Chondrocyte (in vitro differentiated cells): ENCODE results near the gene MSLN. TPM values are rescaled to one million over a fixed set of nuclear protein-coding genes. Genes with fewer than 3 reads are reported as not detected.

ENCODE experiments used
- DNase-seq: peaks from one replicate; pipeline ENCODE4 v3.0.0; 2021; ENCODE audit warnings: mixed read lengths, low spot score
- H3K27ac Mint-ChIP-seq: one replicate; pipeline ENCODE4 v1.8.0; 2021; ENCODE audit warnings: mild to moderate bottlenecking, moderate library complexity, mixed read lengths; ENCODE audit not compliant: unreplicated experiment
- H3K27me3 Mint-ChIP-seq: 2 replicates; pipeline ENCODE4 v1.8.0; 2021; ENCODE audit warnings: low read depth, mixed read lengths
- H3K36me3 Mint-ChIP-seq: 2 replicates; pipeline ENCODE4 v1.8.0; 2021; ENCODE audit warnings: low read depth, mixed read lengths
- H3K4me1 Mint-ChIP-seq: 2 replicates; pipeline ENCODE4 v1.8.0; 2021; ENCODE audit warnings: low read depth, mild to moderate bottlenecking, mixed read lengths
- H3K4me3 Mint-ChIP-seq: one replicate; pipeline ENCODE4 v1.8.0; 2021; ENCODE audit warnings: mild to moderate bottlenecking, moderate library complexity, mixed read lengths; ENCODE audit not compliant: unreplicated experiment
- H3K9me3 Mint-ChIP-seq: 2 replicates; pipeline ENCODE4 v1.8.0; 2021; ENCODE audit warnings: low read depth, mixed read lengths
- total RNA-seq: library from RNA; stranded (reverse); gene quantifications from 3 replicates; pipeline ENCODE4 v1.2.1, GENCODE V29; 2021
- TF ChIP-seq, protein P1 (sequence below): fragments of 200-600 bp; sonication (generic); IDR thresholded peaks from 2 replicates; pipeline ENCODE4 v1.5.0; 2021; ENCODE audit warnings: antibody characterized with exemption, mild to moderate bottlenecking, moderate library complexity

Gene MSLN
- total RNA-seq, 1 donor from 2014 or later, result not detected

DNA sequence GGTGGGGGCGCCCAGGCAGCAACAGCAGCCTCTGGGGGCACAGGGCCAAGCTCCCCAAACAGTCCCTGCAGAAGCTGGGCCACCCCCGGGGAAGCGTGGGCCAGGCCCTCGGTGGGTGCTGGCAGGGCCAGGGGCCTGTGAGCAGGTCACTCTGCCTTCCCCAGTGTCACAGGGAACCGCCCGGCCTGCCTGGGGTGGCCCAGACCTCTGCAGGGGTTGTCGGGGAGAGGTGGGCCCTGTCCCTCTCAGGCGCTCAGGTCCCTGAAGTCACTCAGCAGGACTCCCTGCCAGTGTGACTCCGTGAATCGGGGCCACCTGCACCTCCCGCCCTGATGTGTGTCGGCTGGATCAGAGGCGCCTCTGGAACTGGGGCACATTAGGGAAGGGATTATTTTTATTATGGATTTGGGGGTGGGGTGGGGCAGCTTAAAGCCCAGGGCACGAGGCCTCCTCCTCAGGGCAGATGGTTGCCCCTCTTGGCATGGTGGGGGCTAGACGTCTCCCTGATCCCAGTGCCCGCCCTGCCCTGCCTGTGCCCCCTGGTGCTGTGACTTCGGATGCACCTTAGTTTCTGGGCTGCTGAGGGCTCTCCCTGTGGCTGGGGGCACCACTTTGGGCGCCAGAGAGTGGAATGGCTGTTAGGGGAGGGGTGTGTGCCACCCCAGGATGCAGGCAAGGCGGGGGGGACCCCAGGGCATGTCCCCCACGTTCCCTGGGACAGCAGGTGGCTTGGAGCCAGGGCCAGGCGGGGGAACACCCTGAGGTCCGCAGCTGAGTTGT is 41.2 kb downstream of the MSLN start:
- TF ChIP-seq, protein P1, sequence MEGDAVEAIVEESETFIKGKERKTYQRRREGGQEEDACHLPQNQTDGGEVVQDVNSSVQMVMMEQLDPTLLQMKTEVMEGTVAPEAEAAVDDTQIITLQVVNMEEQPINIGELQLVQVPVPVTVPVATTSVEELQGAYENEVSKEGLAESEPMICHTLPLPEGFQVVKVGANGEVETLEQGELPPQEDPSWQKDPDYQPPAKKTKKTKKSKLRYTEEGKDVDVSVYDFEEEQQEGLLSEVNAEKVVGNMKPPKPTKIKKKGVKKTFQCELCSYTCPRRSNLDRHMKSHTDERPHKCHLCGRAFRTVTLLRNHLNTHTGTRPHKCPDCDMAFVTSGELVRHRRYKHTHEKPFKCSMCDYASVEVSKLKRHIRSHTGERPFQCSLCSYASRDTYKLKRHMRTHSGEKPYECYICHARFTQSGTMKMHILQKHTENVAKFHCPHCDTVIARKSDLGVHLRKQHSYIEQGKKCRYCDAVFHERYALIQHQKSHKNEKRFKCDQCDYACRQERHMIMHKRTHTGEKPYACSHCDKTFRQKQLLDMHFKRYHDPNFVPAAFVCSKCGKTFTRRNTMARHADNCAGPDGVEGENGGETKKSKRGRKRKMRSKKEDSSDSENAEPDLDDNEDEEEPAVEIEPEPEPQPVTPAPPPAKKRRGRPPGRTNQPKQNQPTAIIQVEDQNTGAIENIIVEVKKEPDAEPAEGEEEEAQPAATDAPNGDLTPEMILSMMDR, result no peak
- no peak for DNase-seq
- Mint-ChIP-seq H3K27me3 (peaks cover 24% of the 10 kb centered on the region), H3K4me3 (no peak overlapping the region), H3K9me3 (no peaks in the 10 kb centered on the region), H3K27ac (no peak overlapping the region), H3K4me1 (no peaks in the 10 kb centered on the region), H3K36me3 (peaks cover 2% of the 10 kb centered on the region)

DNA sequence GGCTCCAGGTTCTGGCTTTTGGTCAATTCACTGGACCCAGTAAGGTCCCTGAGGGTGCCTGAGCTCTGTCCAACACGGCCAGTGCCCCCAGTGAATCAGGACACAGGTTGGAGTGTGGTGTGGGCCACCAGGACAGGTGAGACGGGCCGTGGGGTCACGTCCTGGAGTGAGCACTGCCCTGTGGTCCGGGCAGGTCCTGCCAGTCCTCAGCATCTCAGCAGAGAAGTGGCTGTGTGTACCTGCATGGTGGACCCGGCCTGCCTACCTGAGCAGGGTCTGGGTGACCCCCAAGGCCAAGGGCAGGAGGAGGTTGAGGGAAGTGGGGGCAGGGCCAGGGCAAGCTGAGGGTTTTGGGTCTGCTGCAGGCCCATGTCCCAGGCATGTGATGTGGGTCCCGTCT is 41.9 kb downstream of the MSLN start:
- H3K36me3 Mint-ChIP-seq, result peaks cover 2% of the 10 kb centered on the region
- no peaks in the 10 kb centered on the region for H3K4me1 Mint-ChIP-seq
- no peaks in the 10 kb centered on the region for H3K9me3 Mint-ChIP-seq
- TF ChIP-seq, protein P1, result no peak
- H3K27me3 Mint-ChIP-seq, result peaks cover 24% of the 10 kb centered on the region
- no peak overlapping the region for H3K4me3 Mint-ChIP-seq
- no peak for DNase-seq
- no peak overlapping the region for H3K27ac Mint-ChIP-seq

- Mint-ChIP-seq H3K9me3 (no peaks in the 10 kb centered on the region), H3K36me3 (no peaks in the 10 kb centered on the region), H3K27me3 (peaks cover 23% of the 10 kb centered on the region), H3K27ac (no peak overlapping the region), H3K4me3 (no peak overlapping the region), H3K4me1 (peaks cover 4% of the 10 kb centered on the region)
- no peak for DNase-seq
- TF ChIP-seq, protein P1, result no peak
Observed at GRCh38 chr16:802914-803753, 42.6 kb downstream of the MSLN start.

GRCh38 chr16:803754-804080 is 43.2 kb downstream of the MSLN start:
- TF ChIP-seq, protein P1, result no peak
- H3K27me3 Mint-ChIP-seq, result peaks cover 21% of the 10 kb centered on the region
- no peak for DNase-seq
- no peaks in the 10 kb centered on the region for H3K36me3 Mint-ChIP-seq
- peaks cover 8% of the 10 kb centered on the region for H3K4me1 Mint-ChIP-seq
- no peak overlapping the region for H3K4me3 Mint-ChIP-seq
- no peaks in the 10 kb centered on the region for H3K9me3 Mint-ChIP-seq
- no peak overlapping the region for H3K27ac Mint-ChIP-seq

DNA sequence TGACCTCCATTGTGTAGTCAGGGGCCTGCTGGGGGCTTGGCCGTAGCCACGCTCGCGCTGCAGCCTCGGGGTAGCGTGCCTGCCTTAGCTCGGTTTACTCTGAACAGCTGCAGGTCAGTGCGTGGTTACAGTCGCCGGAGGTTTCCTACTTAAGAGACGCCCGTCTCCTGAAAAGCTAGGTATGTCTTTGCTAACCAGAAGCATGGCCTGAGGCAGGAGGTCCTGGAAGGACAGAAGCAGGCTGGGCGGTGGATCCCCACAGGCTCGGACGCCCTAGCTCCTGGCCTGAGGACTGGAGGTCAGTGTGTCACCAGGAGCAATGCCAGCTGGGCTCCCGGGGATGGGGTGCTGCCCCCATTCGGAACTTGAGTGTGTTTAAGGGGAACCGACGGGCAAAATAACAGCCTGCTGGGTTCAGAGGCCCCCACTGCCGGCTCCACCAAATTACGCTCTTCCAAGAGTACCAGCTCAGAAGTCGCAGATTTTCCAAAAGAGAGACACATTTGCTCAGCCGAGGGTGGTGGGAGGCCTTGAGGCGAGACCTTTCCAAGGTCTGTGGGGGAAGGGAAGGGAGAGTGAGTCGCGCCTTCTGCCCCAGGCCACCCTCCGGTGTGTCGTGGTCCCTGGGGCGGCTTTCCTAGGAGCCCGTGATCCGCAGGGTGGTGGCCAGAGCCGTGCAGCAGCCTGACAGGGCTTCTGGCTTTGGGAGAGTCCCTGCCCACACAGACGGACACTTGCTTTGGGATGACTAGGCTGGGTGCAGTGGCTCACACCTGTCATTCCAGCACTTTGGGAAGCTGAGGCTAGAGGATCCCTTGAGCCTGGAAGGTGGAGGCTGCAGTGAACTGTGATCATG is 43.9 kb downstream of the MSLN start:
- DNase-seq, result no peak
- peaks cover 22% of the 10 kb centered on the region for H3K27me3 Mint-ChIP-seq
- H3K27ac Mint-ChIP-seq, result no peak overlapping the region
- H3K36me3 Mint-ChIP-seq, result no peaks in the 10 kb centered on the region
- H3K4me3 Mint-ChIP-seq, result no peak overlapping the region
- H3K9me3 Mint-ChIP-seq, result no peaks in the 10 kb centered on the region
- peaks cover 8% of the 10 kb centered on the region for H3K4me1 Mint-ChIP-seq
- TF ChIP-seq, protein P1, result no peak
